C4-2B (cell line): Measurements from ENCODE around the gene F11R.
"Not testable (repeated sequence)": the region's sequence is repeated elsewhere in the genome, so short reads cannot be mapped to it uniquely, and the experiment has no call there.

Experiments used
- H3K27ac ChIP-seq: fragments of 450-650 bp; 2 replicates; pipeline ENCODE4 v1.5.1; 2017
- CTCF ChIP-seq: fragments of 450-650 bp; conservative IDR thresholded peaks from 2 replicates; pipeline ENCODE4 v1.5.1; 2017; ENCODE audit warnings: mild to moderate bottlenecking
- ZFX ChIP-seq: fragments of 450-650 bp; IDR thresholded peaks from 2 replicates; pipeline ENCODE4 v1.6.1; 2017

F11R gene

GRCh38 chr1:160951443-160952128, 69.4 kb downstream of the F11R start:
- TF ChIP-seq ZFX (no peak), CTCF (peak; percentile 87)
- H3K27ac ChIP-seq, result no peak overlapping the region

GRCh38 chr1:160950657-160951056, 70.3 kb downstream of the F11R start:
- TF ChIP-seq ZFX (no peak), CTCF (no peak)
- H3K27ac ChIP-seq, result no peak overlapping the region

GRCh38 chr1:160949881-160950280, 71.1 kb downstream of the F11R start:
- TF ChIP-seq ZFX, result no peak
- no peak for TF ChIP-seq CTCF
- no peak overlapping the region for H3K27ac ChIP-seq

GRCh38 chr1:160949216-160949880, 71.6 kb downstream of the F11R start:
- not testable (repeated sequence) for H3K27ac ChIP-seq

GRCh38 chr1:160947174-160947759, 73.7 kb downstream of the F11R start:
- H3K27ac ChIP-seq, result not testable (repeated sequence)

GRCh38 chr1:160945881-160946280, 75.1 kb downstream of the F11R start:
- not testable (repeated sequence) for H3K27ac ChIP-seq
